SK-N-SH treated with all-trans-retinoic acid at 6 μM for 48 hours (cell line): ENCODE measurements around the gene HSDL1.

Experiments
- ZNF8 ChIP-seq: fragments of 450-650 bp; formaldehyde crosslinking; IDR thresholded peaks from 2 replicates; pipeline ENCODE4 v1.5.0; 2020; ENCODE audit warnings: mild to moderate bottlenecking, moderate library complexity
- TF ChIP-seq, protein P1 (sequence below): fragments of 250-450 bp; sonication (Bioruptor Pico); IDR thresholded peaks from 2 replicates; pipeline ENCODE4 v1.5.1; 2020; ENCODE audit warnings: low read depth, mild to moderate bottlenecking, moderate library complexity

DNA sequence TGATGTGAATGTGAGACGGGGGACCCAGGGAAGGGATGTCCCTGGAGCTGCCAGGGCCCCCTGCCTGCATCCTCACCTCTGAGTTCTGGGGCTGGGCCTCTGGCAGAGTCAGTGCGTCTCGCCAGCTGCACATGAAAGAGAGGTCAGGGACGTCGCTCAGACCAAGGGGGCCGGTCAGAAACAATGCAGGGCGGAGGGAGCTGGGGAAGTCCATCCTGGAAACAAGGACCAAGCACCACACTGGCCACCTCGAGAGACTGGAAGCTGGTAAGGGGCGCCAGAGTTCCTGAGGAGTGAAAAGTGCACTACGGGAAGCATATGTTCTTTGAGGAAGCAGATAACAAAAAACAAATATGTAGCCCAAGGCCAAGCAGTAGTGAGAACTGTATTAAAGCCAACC is 39.8 kb upstream of the HSDL1 start:
- TF ChIP-seq ZNF8 (CRISPR knock-in tag) = no peak
- TF ChIP-seq, protein P1, sequence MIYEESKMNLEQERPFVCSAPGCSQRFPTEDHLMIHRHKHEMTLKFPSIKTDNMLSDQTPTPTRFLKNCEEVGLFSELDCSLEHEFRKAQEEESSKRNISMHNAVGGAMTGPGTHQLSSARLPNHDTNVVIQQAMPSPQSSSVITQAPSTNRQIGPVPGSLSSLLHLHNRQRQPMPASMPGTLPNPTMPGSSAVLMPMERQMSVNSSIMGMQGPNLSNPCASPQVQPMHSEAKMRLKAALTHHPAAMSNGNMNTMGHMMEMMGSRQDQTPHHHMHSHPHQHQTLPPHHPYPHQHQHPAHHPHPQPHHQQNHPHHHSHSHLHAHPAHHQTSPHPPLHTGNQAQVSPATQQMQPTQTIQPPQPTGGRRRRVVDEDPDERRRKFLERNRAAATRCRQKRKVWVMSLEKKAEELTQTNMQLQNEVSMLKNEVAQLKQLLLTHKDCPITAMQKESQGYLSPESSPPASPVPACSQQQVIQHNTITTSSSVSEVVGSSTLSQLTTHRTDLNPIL = no peak
